ENCODE data around the gene BTBD10. TPM values are rescaled to one million over a fixed set of nuclear protein-coding genes. Genes with fewer than 3 reads are reported as not detected.

The BTBD10 gene
- total RNA-seq, 2 experiments from 2014 or later = 17.5 to 20.5 TPM

- Mint-ChIP-seq H3K27ac (peak overlapping the region; percentile 47), H3K4me3 (no peak overlapping the region), H3K27me3 (no peaks in the 10 kb centered on the region), H3K9me3 (no peaks in the 10 kb centered on the region), H3K4me1 (ENCODE audit: low read depth) (no peaks in the 10 kb centered on the region), H3K36me3 (ENCODE audit: low read depth) (peaks cover 23% of the 10 kb centered on the region)
- POLR2A ChIA-PET = no interaction called here
- intact Hi-C loops (cut with micrococcal nuclease) = no loop called here
- DNase-seq (no peak), ATAC-seq (no peak)
- CTCF ChIA-PET = interaction anchor here (0.7 kb wide), 1 partner anchor 130 kb away, joined by 3 read pairs; no protein-coding TSS in a partner anchor
- no peak for TF ChIP-seq CTCF (IDR thresholded peaks at IDR 0.05)
Observed at GRCh38 chr11:13380731-13381130, 82.3 kb downstream of the BTBD10 start.

- H3K27me3 Mint-ChIP-seq = no peaks in the 10 kb centered on the region
- no peak overlapping the region for H3K27ac Mint-ChIP-seq
- H3K36me3 Mint-ChIP-seq (ENCODE audit: low read depth) = peaks cover 29% of the 10 kb centered on the region
- no peaks in the 10 kb centered on the region for H3K9me3 Mint-ChIP-seq
- no peak for ATAC-seq
- ChIA-PET CTCF (no interaction called here), POLR2A (no interaction called here)
- intact Hi-C loops (cut with micrococcal nuclease) = no loop called here
- no peak for DNase-seq
- no peak overlapping the region for H3K4me3 Mint-ChIP-seq
- no peak for TF ChIP-seq CTCF (IDR thresholded peaks at IDR 0.05)
- no peaks in the 10 kb centered on the region for H3K4me1 Mint-ChIP-seq (ENCODE audit: low read depth)
Observed at GRCh38 chr11:13378316-13378715, 84.7 kb downstream of the BTBD10 start.

- no peaks in the 10 kb centered on the region for H3K4me1 Mint-ChIP-seq (ENCODE audit: low read depth)
- DNase-seq (no peak), ATAC-seq (no peak)
- H3K36me3 Mint-ChIP-seq (ENCODE audit: low read depth) = peaks cover 24% of the 10 kb centered on the region
- intact Hi-C loops (cut with micrococcal nuclease) = no loop called here
- ChIA-PET CTCF (no interaction called here), POLR2A (no interaction called here)
- H3K9me3 Mint-ChIP-seq = no peaks in the 10 kb centered on the region
- no peak for TF ChIP-seq CTCF (IDR thresholded peaks at IDR 0.05)
- no peak overlapping the region for H3K27ac Mint-ChIP-seq
- no peaks in the 10 kb centered on the region for H3K27me3 Mint-ChIP-seq
- H3K4me3 Mint-ChIP-seq = no peak overlapping the region
Observed at GRCh38 chr11:13376838-13377237, 86.2 kb downstream of the BTBD10 start.

GRCh38 chr11:13376402-13376801 lies 86.6 kb downstream of the BTBD10 start:
- Mint-ChIP-seq H3K36me3 (ENCODE audit: low read depth) (peaks cover 23% of the 10 kb centered on the region), H3K27me3 (no peaks in the 10 kb centered on the region), H3K9me3 (no peaks in the 10 kb centered on the region), H3K4me3 (no peak overlapping the region), H3K27ac (no peak overlapping the region), H3K4me1 (ENCODE audit: low read depth) (no peaks in the 10 kb centered on the region)
- ATAC-seq (no peak), DNase-seq (no peak)
- no peak for TF ChIP-seq CTCF (IDR thresholded peaks at IDR 0.05)
- ChIA-PET POLR2A (no interaction called here), CTCF (no interaction called here)
- intact Hi-C loops (cut with micrococcal nuclease) = no loop called here

GRCh38 chr11:13375798-13376197 lies 87.2 kb downstream of the BTBD10 start:
- H3K27ac Mint-ChIP-seq = no peak overlapping the region

More at GRCh38 chr11:13375798-13376197, 87.2 kb downstream of the BTBD10 start:
- ChIA-PET CTCF (interaction anchor here (0.9 to 1.5 kb wide), 3 partner anchors 8 to 22 kb away, joined by 3 to 4 read pairs (median 3); no protein-coding TSS in a partner anchor), POLR2A (interaction anchor here (1.0 kb wide), 1 partner anchor 22 kb away, joined by 3 read pairs; no protein-coding TSS in a partner anchor)
- H3K4me3 Mint-ChIP-seq = no peak overlapping the region
- H3K36me3 Mint-ChIP-seq (ENCODE audit: low read depth) = peaks cover 17% of the 10 kb centered on the region
- no peak for DNase-seq
- intact Hi-C loops (cut with micrococcal nuclease) = no loop called here
- no peak for TF ChIP-seq CTCF (IDR thresholded peaks at IDR 0.05)
- no peaks in the 10 kb centered on the region for H3K27me3 Mint-ChIP-seq
- H3K9me3 Mint-ChIP-seq = no peaks in the 10 kb centered on the region
- H3K4me1 Mint-ChIP-seq (ENCODE audit: low read depth) = no peaks in the 10 kb centered on the region
- ATAC-seq = no peak

Data from activated CD8-positive, alpha-beta T cell treated with anti-CD3 and anti-CD28 coated beads for 36 hours (primary cell).